PC-9 (cell line): ENCODE measurements around the gene KLRB1.

Experiments
- EZH2 ChIP-seq: fragments of 200-600 bp; sonication (generic); IDR thresholded peaks from 2 replicates; pipeline ENCODE4 v1.8.0; 2017; ENCODE audit warnings: antibody characterized with exemption, low read depth
- TF ChIP-seq, protein P1 (sequence below): fragments of 200-600 bp; sonication (generic); conservative IDR thresholded peaks from 2 replicates; pipeline ENCODE4 v1.6.1; 2017; ENCODE audit warnings: mixed run types, antibody characterized with exemption, mild to moderate bottlenecking, moderate library complexity

- TF ChIP-seq, protein P1, sequence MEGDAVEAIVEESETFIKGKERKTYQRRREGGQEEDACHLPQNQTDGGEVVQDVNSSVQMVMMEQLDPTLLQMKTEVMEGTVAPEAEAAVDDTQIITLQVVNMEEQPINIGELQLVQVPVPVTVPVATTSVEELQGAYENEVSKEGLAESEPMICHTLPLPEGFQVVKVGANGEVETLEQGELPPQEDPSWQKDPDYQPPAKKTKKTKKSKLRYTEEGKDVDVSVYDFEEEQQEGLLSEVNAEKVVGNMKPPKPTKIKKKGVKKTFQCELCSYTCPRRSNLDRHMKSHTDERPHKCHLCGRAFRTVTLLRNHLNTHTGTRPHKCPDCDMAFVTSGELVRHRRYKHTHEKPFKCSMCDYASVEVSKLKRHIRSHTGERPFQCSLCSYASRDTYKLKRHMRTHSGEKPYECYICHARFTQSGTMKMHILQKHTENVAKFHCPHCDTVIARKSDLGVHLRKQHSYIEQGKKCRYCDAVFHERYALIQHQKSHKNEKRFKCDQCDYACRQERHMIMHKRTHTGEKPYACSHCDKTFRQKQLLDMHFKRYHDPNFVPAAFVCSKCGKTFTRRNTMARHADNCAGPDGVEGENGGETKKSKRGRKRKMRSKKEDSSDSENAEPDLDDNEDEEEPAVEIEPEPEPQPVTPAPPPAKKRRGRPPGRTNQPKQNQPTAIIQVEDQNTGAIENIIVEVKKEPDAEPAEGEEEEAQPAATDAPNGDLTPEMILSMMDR, result no peak
- no peak for TF ChIP-seq EZH2
Measured at GRCh38 chr12:9605483-9605882, 2.2 kb downstream of the KLRB1 start.
